GM12892 (cell line): Measurements from ENCODE around the gene ATP6V1E1. TPM values are rescaled to one million over a fixed set of nuclear protein-coding genes. Genes with fewer than 3 reads are reported as not detected.
"Not testable (repeated sequence)": the region's sequence is repeated elsewhere in the genome, so short reads cannot be mapped to it uniquely, and the experiment has no call there.

Source experiments
- DNase-seq: peaks from one replicate; pipeline ENCODE4 v3.0.0; 2011; ENCODE audit not compliant: insufficient read length
- FAIRE-seq: peaks from 2 replicates; lab custom pipeline; 2011; peaks lifted over from hg19 to GRCh38; lab: Jason Lieb, UNC
- POLR2A ChIP-seq: IDR thresholded peaks from 2 replicates; pipeline ENCODE4 v1.6.1; 2011; ENCODE audit warnings: low read depth, low read length, control low read depth
- POLR2AphosphoS5 ChIP-seq: IDR thresholded peaks from 2 replicates; pipeline ENCODE4 v1.6.1; 2011; ENCODE audit warnings: low read depth, low read length, control low read depth
- TAF1 ChIP-seq: IDR thresholded peaks from 2 replicates; pipeline ENCODE4 v1.6.1; 2011; ENCODE audit warnings: low read depth, mild to moderate bottlenecking, control low read depth, low read length, borderline replicate concordance
- polyA plus RNA-seq: library from polyadenylated mRNA; unstranded; fragments of >200 nt; gene quantifications from one replicate; pipeline ENCODE4 v1.2.1, GENCODE V29; 2012; ENCODE audit warnings: missing spikeins, inconsistent platforms; ENCODE audit not compliant: missing spikeins

The ATP6V1E1 gene
- 96.7 TPM for polyA plus RNA-seq

GRCh38 chr22:17628406-17629172 lies at the start of gene ATP6V1E1:
Gene ATP6V1E1, minus strand, starts transcription at chr22:17628749. Its CDS starts 114 bp downstream, at chr22:17628635.
- FAIRE-seq, result peak; percentile 83
- peak; percentile 51; the same call in 1 of the 2 replicates for TF ChIP-seq TAF1
- peak; percentile 85 for TF ChIP-seq POLR2A
- TF ChIP-seq POLR2AphosphoS5, result peak; percentile 81

GRCh38 chr22:17675584-17675983 lies 47.0 kb upstream of the ATP6V1E1 start:
- no peak for FAIRE-seq

More at GRCh38 chr22:17628406-17629172, at the start of gene ATP6V1E1:
- peak; percentile 91 for DNase-seq

GRCh38 chr22:17674152-17674551 lies 45.6 kb upstream of the ATP6V1E1 start:
- DNase-seq (no peak), FAIRE-seq (no peak)
- TF ChIP-seq POLR2AphosphoS5 (no peak), POLR2A (no peak), TAF1 (no peak)

More at GRCh38 chr22:17675584-17675983, 47.0 kb upstream of the ATP6V1E1 start:
- no peak for DNase-seq
- TF ChIP-seq POLR2A, result no peak
- TF ChIP-seq POLR2AphosphoS5, result no peak

GRCh38 chr22:17672417-17672991 lies 44.0 kb upstream of the ATP6V1E1 start:
- no peak for FAIRE-seq
- TF ChIP-seq TAF1, result no peak
- no peak for TF ChIP-seq POLR2AphosphoS5
- no peak for TF ChIP-seq POLR2A
- no peak for DNase-seq

- not testable (repeated sequence) for DNase-seq, FAIRE-seq
Observed at GRCh38 chr22:17671521-17672092, 43.1 kb upstream of the ATP6V1E1 start.

- TF ChIP-seq POLR2AphosphoS5 (no peak), TAF1 (no peak), POLR2A (no peak)
- DNase-seq (no peak), FAIRE-seq (no peak)
Observed at GRCh38 chr22:17665854-17666253, 37.3 kb upstream of the ATP6V1E1 start.

- no peak for DNase-seq
- no peak for FAIRE-seq
- no peak for TF ChIP-seq POLR2A
- no peak for TF ChIP-seq POLR2AphosphoS5
- no peak for TF ChIP-seq TAF1
Observed at GRCh38 chr22:17665248-17665647, 36.7 kb upstream of the ATP6V1E1 start.

- FAIRE-seq, result no peak
- DNase-seq, result no peak
- TF ChIP-seq TAF1 (no peak), POLR2AphosphoS5 (no peak), POLR2A (no peak)
Observed at GRCh38 chr22:17664414-17665055, 36.0 kb upstream of the ATP6V1E1 start.

GRCh38 chr22:17656870-17657395 lies 28.4 kb upstream of the ATP6V1E1 start:
- TF ChIP-seq TAF1, result no peak
- no peak for TF ChIP-seq POLR2AphosphoS5
- no peak for TF ChIP-seq POLR2A
- DNase-seq (no peak), FAIRE-seq (no peak)

GRCh38 chr22:17655289-17655688 lies 26.7 kb upstream of the ATP6V1E1 start:
- FAIRE-seq (no peak), DNase-seq (no peak)
- TF ChIP-seq TAF1, result no peak
- TF ChIP-seq POLR2A, result no peak
- no peak for TF ChIP-seq POLR2AphosphoS5

GRCh38 chr22:17648569-17648968 lies 20.0 kb upstream of the ATP6V1E1 start:
- DNase-seq, result no peak
- TF ChIP-seq POLR2AphosphoS5 (no peak), POLR2A (no peak), TAF1 (no peak)
- FAIRE-seq, result no peak
